Panc1 (cell line): Measurements from ENCODE around the gene ATP2B1.

ENCODE experiments used
- POLR2AphosphoS5 ChIP-seq: IDR thresholded peaks from 2 replicates; pipeline ENCODE4 v1.6.1; 2012; ENCODE audit warnings: mild to moderate bottlenecking, low read depth, low read length, moderate library complexity
- TF ChIP-seq, protein P1 (sequence below): fragments of 450-650 bp; IDR thresholded peaks from 2 replicates; pipeline ENCODE4 v1.5.1; 2017; ENCODE audit warnings: mild to moderate bottlenecking

GRCh38 chr12:89691659-89692058 lies 17.0 kb downstream of the ATP2B1 start:
- TF ChIP-seq, protein P1, sequence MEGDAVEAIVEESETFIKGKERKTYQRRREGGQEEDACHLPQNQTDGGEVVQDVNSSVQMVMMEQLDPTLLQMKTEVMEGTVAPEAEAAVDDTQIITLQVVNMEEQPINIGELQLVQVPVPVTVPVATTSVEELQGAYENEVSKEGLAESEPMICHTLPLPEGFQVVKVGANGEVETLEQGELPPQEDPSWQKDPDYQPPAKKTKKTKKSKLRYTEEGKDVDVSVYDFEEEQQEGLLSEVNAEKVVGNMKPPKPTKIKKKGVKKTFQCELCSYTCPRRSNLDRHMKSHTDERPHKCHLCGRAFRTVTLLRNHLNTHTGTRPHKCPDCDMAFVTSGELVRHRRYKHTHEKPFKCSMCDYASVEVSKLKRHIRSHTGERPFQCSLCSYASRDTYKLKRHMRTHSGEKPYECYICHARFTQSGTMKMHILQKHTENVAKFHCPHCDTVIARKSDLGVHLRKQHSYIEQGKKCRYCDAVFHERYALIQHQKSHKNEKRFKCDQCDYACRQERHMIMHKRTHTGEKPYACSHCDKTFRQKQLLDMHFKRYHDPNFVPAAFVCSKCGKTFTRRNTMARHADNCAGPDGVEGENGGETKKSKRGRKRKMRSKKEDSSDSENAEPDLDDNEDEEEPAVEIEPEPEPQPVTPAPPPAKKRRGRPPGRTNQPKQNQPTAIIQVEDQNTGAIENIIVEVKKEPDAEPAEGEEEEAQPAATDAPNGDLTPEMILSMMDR = no peak
- no peak for TF ChIP-seq POLR2AphosphoS5
